Colonic mucosa (tissue), 4 donors: Measurements from ENCODE around the gene SLC8A1. TPM values are rescaled to one million over a fixed set of nuclear protein-coding genes. Genes with fewer than 3 reads are reported as not detected.

ENCODE experiments used
- DNase-seq: peaks from one replicate; pipeline ENCODE4 v3.0.0-alpha.2; 2020
- H3K27ac ChIP-seq: fragments of 200-600 bp; one replicate; pipeline ENCODE4 v1.8.0; 2021
- H3K27me3 ChIP-seq: fragments of 200-600 bp; one replicate; pipeline ENCODE4 v1.8.0; 2021
- H3K36me3 ChIP-seq: fragments of 200-600 bp; one replicate; pipeline ENCODE4 v1.8.0; 2021
- H3K4me1 ChIP-seq: fragments of 200-600 bp; one replicate; pipeline ENCODE4 v1.8.0; 2021; ENCODE audit warnings: mild to moderate bottlenecking
- H3K4me3 ChIP-seq: fragments of 200-600 bp; one replicate; pipeline ENCODE4 v1.8.0; 2021
- H3K9ac ChIP-seq, 2 donors: one replicate each; pipeline ENCODE4 v1.7.0; 2013; ENCODE audit warnings: control low read depth in 2 of 2, low read depth in 2 of 2, low read length in 2 of 2
- H3K9me3 ChIP-seq: fragments of 200-600 bp; one replicate; pipeline ENCODE4 v1.8.0; 2021
- CTCF ChIP-seq: fragments of 200-600 bp; IDR thresholded peaks from one replicate; pipeline ENCODE4 v1.8.0; 2022; ENCODE audit warnings: antibody characterized with exemption, mild to moderate bottlenecking
- intact Hi-C: fragments of 100-400 bp; cut with DNase I; formaldehyde crosslinking; loops from one replicate; pipeline ENCODE4 v1.14.1; 2022
- total RNA-seq, 2 donors: library from RNA; stranded (reverse); fragmentation: NEBNext Ultra II Directional in 1 of 2; extraction: Animal tissue kit (Norgen Biotek cat#: 25700) in 1 of 2; gene quantifications; one replicate each; pipeline ENCODE4 v1.2.1, GENCODE V29; 2021
- donor health status: healthy.
- donor health status: DM: no; HTN: no; CAD: no.
- donor health status: DM: no; HTN: no; CAD: no.

The SLC8A1 gene
- total RNA-seq, 2 donors from 2014 or later = 4.1 to 25.5 TPM

GRCh38 chr2:40200366-40200915 is 251.4 kb downstream of the SLC8A1 start:
- no peak for DNase-seq
- H3K27ac ChIP-seq = no peak overlapping the region
- H3K36me3 ChIP-seq = no peaks in the 10 kb centered on the region
- no peak overlapping the region for H3K4me3 ChIP-seq
- intact Hi-C loops = no loop called here
- no peak for TF ChIP-seq CTCF
- no peaks in the 10 kb centered on the region for H3K27me3 ChIP-seq
- H3K9me3 ChIP-seq = no peaks in the 10 kb centered on the region
- no peak overlapping the region for H3K9ac ChIP-seq
- H3K4me1 ChIP-seq = no peaks in the 10 kb centered on the region

GRCh38 chr2:40199771-40200170 is 252.1 kb downstream of the SLC8A1 start:
- no peaks in the 10 kb centered on the region for H3K36me3 ChIP-seq

GRCh38 chr2:40197121-40197520 is 254.8 kb downstream of the SLC8A1 start:
- TF ChIP-seq CTCF = no peak
- Histone ChIP-seq H3K27ac (no peak overlapping the region), H3K36me3 (no peaks in the 10 kb centered on the region), H3K4me1 (no peaks in the 10 kb centered on the region), H3K27me3 (no peaks in the 10 kb centered on the region), H3K4me3 (no peak overlapping the region), H3K9ac (no peak overlapping the region), H3K9me3 (no peaks in the 10 kb centered on the region)
- intact Hi-C loops = no loop called here
- no peak for DNase-seq

More at GRCh38 chr2:40199771-40200170, 252.1 kb downstream of the SLC8A1 start:
- no peak overlapping the region for H3K4me3 ChIP-seq
- no peaks in the 10 kb centered on the region for H3K9me3 ChIP-seq
- no peaks in the 10 kb centered on the region for H3K4me1 ChIP-seq
- TF ChIP-seq CTCF = no peak
- H3K9ac ChIP-seq = no peak overlapping the region
- intact Hi-C loops = no loop called here
- no peak for DNase-seq
- no peaks in the 10 kb centered on the region for H3K27me3 ChIP-seq
- H3K27ac ChIP-seq = no peak overlapping the region

- no peak for TF ChIP-seq CTCF
- Histone ChIP-seq H3K9me3 (no peaks in the 10 kb centered on the region), H3K27ac (no peak overlapping the region), H3K4me1 (no peaks in the 10 kb centered on the region), H3K4me3 (no peak overlapping the region), H3K9ac (no peak overlapping the region), H3K27me3 (no peaks in the 10 kb centered on the region), H3K36me3 (no peaks in the 10 kb centered on the region)
- no peak for DNase-seq
- intact Hi-C loops = no loop called here
Measured at GRCh38 chr2:40193670-40194026, 258.2 kb downstream of the SLC8A1 start.

- no peak for TF ChIP-seq CTCF
- no peak overlapping the region for H3K27ac ChIP-seq
- intact Hi-C loops = no loop called here
Measured at GRCh38 chr2:40192864-40193669, 258.8 kb downstream of the SLC8A1 start.

More at GRCh38 chr2:40192864-40193669, 258.8 kb downstream of the SLC8A1 start:
- Histone ChIP-seq H3K4me1 (no peaks in the 10 kb centered on the region), H3K9me3 (no peaks in the 10 kb centered on the region), H3K36me3 (no peaks in the 10 kb centered on the region), H3K27me3 (no peaks in the 10 kb centered on the region), H3K4me3 (no peak overlapping the region), H3K9ac (no peak overlapping the region)
- DNase-seq = no peak
